Type B pancreatic cell (in vitro differentiated cells): ENCODE data around the gene DKKL1. TPM values are rescaled to one million over a fixed set of nuclear protein-coding genes. Genes with fewer than 3 reads are reported as not detected.
A peak's percentile ranks its signal among the peaks of the same experiment; 100 is the strongest.

Experiments used
- DNase-seq: peaks from one replicate; pipeline ENCODE4 v3.0.0; 2021; ENCODE audit warnings: mixed read lengths; ENCODE audit not compliant: unreplicated experiment; ENCODE audit errors: extremely low spot score
- H3K27ac Mint-ChIP-seq: 2 replicates; pipeline ENCODE4 v1.8.0; 2021; ENCODE audit warnings: mild to moderate bottlenecking, mixed read lengths
- H3K27me3 Mint-ChIP-seq: 2 replicates; pipeline ENCODE4 v1.8.0; 2021; ENCODE audit warnings: mixed read lengths
- H3K36me3 Mint-ChIP-seq: 2 replicates; pipeline ENCODE4 v1.8.0; 2021; ENCODE audit warnings: mixed read lengths
- H3K4me1 Mint-ChIP-seq: one replicate; pipeline ENCODE4 v1.8.0; 2021; ENCODE audit warnings: mixed read lengths; ENCODE audit not compliant: unreplicated experiment
- H3K4me3 Mint-ChIP-seq: 2 replicates; pipeline ENCODE4 v1.8.0; 2021; ENCODE audit warnings: mild to moderate bottlenecking, mixed read lengths
- H3K9me3 Mint-ChIP-seq: 2 replicates; pipeline ENCODE4 v1.8.0; 2021; ENCODE audit warnings: mixed read lengths
- total RNA-seq: library from RNA; stranded (reverse); gene quantifications from 2 replicates; pipeline ENCODE4 v1.2.1, GENCODE V29; 2021; ENCODE audit warnings: low replicate concordance
- TF ChIP-seq, protein P1 (sequence below): fragments of 200-600 bp; sonication (generic); conservative IDR thresholded peaks from 2 replicates; pipeline ENCODE4 v1.5.0; 2021; ENCODE audit warnings: antibody characterized with exemption, mild to moderate bottlenecking

The DKKL1 gene
- total RNA-seq, 1 donor from 2014 or later = 9.4 TPM

DNA sequence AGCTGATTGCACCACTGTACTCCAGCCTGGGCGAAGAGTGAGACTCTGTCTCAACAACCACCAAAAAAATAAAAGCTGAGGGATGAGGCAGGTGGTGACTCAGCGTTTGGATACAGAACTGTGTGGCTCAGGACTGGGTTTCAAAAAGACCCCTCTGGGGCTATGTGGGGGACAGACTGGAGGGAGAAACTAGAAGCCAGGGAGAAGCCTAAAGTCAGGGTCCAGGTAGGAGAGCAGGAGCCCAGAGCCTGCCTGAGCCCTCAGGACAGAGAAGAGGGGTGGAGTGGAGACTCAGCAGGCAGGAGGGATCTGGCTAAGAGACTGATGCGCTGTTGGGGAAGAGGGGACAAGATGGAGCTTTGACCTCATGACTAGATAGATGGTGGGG is 30.3 kb upstream of the DKKL1 start:
- Mint-ChIP-seq H3K36me3 (peaks cover 6% of the 10 kb centered on the region), H3K27me3 (peaks cover 3% of the 10 kb centered on the region), H3K4me3 (no peak overlapping the region), H3K9me3 (no peaks in the 10 kb centered on the region), H3K27ac (no peak overlapping the region), H3K4me1 (peaks cover 7% of the 10 kb centered on the region)
- DNase-seq = no peak
- TF ChIP-seq, protein P1, sequence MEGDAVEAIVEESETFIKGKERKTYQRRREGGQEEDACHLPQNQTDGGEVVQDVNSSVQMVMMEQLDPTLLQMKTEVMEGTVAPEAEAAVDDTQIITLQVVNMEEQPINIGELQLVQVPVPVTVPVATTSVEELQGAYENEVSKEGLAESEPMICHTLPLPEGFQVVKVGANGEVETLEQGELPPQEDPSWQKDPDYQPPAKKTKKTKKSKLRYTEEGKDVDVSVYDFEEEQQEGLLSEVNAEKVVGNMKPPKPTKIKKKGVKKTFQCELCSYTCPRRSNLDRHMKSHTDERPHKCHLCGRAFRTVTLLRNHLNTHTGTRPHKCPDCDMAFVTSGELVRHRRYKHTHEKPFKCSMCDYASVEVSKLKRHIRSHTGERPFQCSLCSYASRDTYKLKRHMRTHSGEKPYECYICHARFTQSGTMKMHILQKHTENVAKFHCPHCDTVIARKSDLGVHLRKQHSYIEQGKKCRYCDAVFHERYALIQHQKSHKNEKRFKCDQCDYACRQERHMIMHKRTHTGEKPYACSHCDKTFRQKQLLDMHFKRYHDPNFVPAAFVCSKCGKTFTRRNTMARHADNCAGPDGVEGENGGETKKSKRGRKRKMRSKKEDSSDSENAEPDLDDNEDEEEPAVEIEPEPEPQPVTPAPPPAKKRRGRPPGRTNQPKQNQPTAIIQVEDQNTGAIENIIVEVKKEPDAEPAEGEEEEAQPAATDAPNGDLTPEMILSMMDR = no peak

DNA sequence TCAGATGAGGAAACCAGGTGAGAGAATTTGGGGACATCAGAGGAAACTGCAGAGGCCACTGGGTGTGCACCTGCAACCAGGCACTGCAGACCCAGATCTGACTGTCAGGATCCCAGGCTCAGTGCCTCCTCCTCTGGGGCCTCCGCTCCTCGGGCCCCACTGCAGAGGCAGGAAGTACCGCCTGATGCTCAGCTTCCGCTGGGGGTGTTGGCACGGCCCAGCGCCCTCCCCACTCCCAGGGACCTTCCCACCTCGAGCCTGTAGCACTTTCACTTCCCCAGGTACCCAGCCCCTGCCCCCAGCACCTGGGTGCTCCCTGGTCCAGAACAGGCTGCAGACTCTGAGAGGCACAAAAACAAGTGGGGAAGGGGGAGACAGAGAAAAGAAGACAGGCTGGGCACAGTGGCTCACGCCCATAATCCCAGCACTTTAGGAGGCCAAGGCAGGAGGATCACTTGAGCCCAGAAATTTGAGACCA is 29.8 kb upstream of the DKKL1 start:
- Mint-ChIP-seq H3K27ac (no peak overlapping the region), H3K36me3 (peaks cover 8% of the 10 kb centered on the region), H3K9me3 (no peaks in the 10 kb centered on the region), H3K4me1 (peaks cover 12% of the 10 kb centered on the region), H3K27me3 (peaks cover 7% of the 10 kb centered on the region), H3K4me3 (no peak overlapping the region)
- TF ChIP-seq, protein P1 = no peak
- DNase-seq = no peak

DNA sequence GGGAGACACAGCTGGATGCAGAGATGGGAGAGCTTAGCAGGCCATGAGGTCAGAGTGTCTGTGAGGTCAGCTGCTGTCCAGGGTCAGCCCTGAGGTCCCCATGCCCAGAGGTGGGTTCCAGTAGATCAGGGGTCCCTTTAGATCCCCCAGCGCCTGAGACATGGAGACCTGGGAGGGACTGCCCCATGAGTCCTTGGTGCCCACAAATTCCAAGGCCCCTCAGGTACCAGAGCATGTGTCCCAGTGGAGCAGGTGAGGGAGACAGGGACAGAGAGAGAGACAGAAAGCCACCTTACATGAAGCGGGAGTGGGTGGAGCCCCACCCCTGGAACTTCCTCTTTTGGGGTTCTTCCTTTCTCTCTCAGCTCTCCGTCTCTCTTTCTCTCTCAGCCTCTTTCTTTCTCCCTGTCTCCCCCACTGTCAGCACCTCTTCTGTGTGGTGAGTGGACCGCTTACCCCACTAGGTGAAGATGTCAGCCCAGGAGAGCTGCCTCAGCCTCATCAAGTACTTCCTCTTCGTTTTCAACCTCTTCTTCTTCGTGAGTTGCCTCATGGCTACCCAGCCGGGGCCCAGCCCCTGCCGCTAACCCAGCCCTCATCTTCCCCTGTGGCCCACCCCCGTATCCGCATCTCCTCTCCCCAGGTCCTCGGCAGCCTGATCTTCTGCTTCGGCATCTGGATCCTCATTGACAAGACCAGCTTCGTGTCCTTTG is 28.4 kb upstream of the DKKL1 start, which contains the start of gene CD37:
Gene CD37, plus strand, starts transcription at position 336 of the 713 bp plus-strand sequence. Its CDS starts 135 bp downstream, at position 471.
- Mint-ChIP-seq H3K9me3 (no peaks in the 10 kb centered on the region), H3K36me3 (peaks cover 8% of the 10 kb centered on the region), H3K27me3 (peaks cover 10% of the 10 kb centered on the region), H3K4me1 (peaks cover 16% of the 10 kb centered on the region), H3K4me3 (no peak within 1 kb of the TSS), H3K27ac (no peak within 1 kb of the TSS)
- TF ChIP-seq, protein P1 = no peak
- no peak for DNase-seq

DNA sequence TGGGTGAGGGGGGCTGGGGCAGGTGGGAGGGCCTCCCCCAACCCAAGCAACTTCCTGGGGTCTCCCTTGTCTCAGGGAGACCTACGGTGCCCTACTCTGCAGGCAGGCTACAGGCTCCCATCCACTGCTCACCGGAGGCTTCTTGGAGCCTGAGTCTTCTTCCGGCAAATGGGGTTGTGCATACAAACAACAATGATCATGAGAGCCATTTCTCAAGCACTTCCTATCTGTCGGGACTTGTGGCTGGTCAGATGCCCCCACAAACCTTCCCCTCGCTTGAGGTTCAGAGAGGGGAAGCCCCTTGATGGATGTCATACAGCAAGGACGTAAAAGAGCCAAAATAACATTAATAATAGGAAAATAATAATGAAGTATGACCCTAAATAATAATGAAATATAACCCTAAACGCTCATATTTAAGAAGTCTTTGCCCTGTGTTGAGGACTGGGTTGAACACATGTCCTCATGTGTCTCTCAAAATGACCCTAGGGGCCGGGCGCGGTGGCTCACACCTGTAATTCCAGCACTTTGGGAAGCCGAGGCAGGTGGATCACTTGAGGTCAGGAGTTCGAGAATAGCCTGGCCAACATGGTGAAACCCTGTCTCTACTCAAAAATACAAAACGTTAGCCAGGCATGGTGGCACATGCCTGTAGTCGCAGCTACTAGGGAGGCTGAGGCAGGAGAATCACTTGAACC is 27.7 kb upstream of the DKKL1 start:
- no peaks in the 10 kb centered on the region for H3K9me3 Mint-ChIP-seq
- H3K27me3 Mint-ChIP-seq = peaks cover 10% of the 10 kb centered on the region
- TF ChIP-seq, protein P1 = no peak
- H3K4me3 Mint-ChIP-seq = no peak overlapping the region
- H3K27ac Mint-ChIP-seq = peak overlapping the region; percentile 16
- peaks cover 9% of the 10 kb centered on the region for H3K36me3 Mint-ChIP-seq
- DNase-seq = no peak
- H3K4me1 Mint-ChIP-seq = peaks cover 20% of the 10 kb centered on the region

DNA sequence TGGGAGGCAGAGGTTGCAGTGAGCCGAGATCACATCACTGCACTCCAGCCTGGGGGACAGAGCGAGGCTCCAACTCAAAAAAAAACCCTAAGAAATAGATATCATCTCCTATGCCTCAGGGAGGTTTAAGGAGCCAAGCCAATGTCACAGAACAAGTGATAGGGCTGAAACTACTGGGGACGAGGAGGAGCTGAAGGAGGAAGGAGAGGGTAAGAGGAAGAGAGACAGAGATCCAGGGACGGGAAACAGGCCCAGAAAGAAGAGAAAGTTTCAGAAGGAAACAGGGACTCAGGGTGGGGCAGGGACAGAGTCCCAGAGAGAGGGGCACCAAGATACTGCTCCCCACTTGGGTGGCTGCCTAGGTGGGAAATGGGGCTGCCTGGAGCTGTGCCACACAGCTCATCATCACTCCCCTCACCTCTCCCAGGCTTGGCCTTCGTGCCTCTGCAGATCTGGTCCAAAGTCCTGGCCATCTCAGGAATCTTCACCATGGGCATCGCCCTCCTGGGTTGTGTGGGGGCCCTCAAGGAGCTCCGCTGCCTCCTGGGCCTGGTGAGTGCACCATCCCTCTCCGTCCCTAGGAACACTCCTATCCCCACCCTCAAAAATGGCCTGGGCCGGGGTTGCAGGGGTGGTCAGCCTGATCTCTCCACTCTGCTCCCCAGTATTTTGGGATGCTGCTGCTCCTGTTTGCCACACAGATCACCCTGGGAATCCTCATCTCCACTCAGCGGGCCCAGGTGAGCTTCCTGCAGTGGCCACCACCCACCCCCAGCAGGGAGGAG is 27.0 kb upstream of the DKKL1 start:
- peaks cover 10% of the 10 kb centered on the region for H3K27me3 Mint-ChIP-seq
- no peaks in the 10 kb centered on the region for H3K9me3 Mint-ChIP-seq
- H3K36me3 Mint-ChIP-seq = peaks cover 9% of the 10 kb centered on the region
- TF ChIP-seq, protein P1 = no peak
- H3K27ac Mint-ChIP-seq = peak overlapping the region; percentile 16
- no peak for DNase-seq
- peaks cover 20% of the 10 kb centered on the region for H3K4me1 Mint-ChIP-seq
- no peak overlapping the region for H3K4me3 Mint-ChIP-seq
